Mesenchymal stem cell (in vitro differentiated cells and primary cell): Measurements from ENCODE around the gene HORMAD2.

Experiments
- DNase-seq: peaks from one replicate; pipeline ENCODE4 v3.0.0-alpha.2; 2013
- H2AFZ ChIP-seq: one replicate; pipeline ENCODE4 v1.6.1; 2013; ENCODE audit warnings: low read depth, mild to moderate bottlenecking, control low read depth, inconsistent platforms, low read length, moderate library complexity
- H2AK5ac ChIP-seq: 2 replicates; pipeline ENCODE4 v1.6.1; 2013; ENCODE audit warnings: low read length, moderate library complexity, mild to moderate bottlenecking, inconsistent platforms; ENCODE audit not compliant: severe bottlenecking
- H2BK120ac ChIP-seq: one replicate; pipeline ENCODE4 v1.6.1; 2013; ENCODE audit warnings: low read depth, mild to moderate bottlenecking, inconsistent platforms, low read length, moderate library complexity
- H2BK12ac ChIP-seq, 2 experiments: one replicate each; pipeline ENCODE4 v1.6.1; 2013; ENCODE audit warnings: inconsistent platforms in 2 of 2, low read length in 2 of 2, mild to moderate bottlenecking in 2 of 2, moderate library complexity in 2 of 2, control low read depth in 1 of 2
- H2BK15ac ChIP-seq: one replicate; pipeline ENCODE4 v1.6.1; 2013; ENCODE audit warnings: mild to moderate bottlenecking, low read depth, inconsistent platforms; ENCODE audit not compliant: poor library complexity, severe bottlenecking
- H2BK5ac ChIP-seq: 2 replicates; pipeline ENCODE4 v1.6.1; 2013; ENCODE audit warnings: low read depth, mild to moderate bottlenecking, low read length, control low read depth, inconsistent platforms; ENCODE audit not compliant: poor library complexity, severe bottlenecking
- H3K14ac ChIP-seq, 2 experiments: one replicate each; pipeline ENCODE4 v1.6.1; 2013; ENCODE audit warnings: inconsistent platforms in 2 of 2, low read length in 2 of 2, control low read depth in 1 of 2, mild to moderate bottlenecking in 1 of 2, moderate library complexity in 1 of 2
- H3K18ac ChIP-seq, 2 experiments: one replicate each; pipeline ENCODE4 v1.6.1; 2013; ENCODE audit warnings: inconsistent platforms in 2 of 2, low read length in 2 of 2, control low read depth in 1 of 2, low read depth in 1 of 2, mild to moderate bottlenecking in 1 of 2
- H3K23ac ChIP-seq, 2 experiments: one replicate each; pipeline ENCODE4 v1.6.1; 2013; ENCODE audit warnings: inconsistent platforms in 2 of 2, low read length in 2 of 2, mild to moderate bottlenecking in 2 of 2, moderate library complexity in 2 of 2, control low read depth in 1 of 2
- H3K27ac ChIP-seq: 2 replicates; pipeline ENCODE4 v1.5.1; 2013; ENCODE audit warnings: mild to moderate bottlenecking, moderate library complexity, low read length, control low read depth, inconsistent platforms; ENCODE audit not compliant: poor library complexity, severe bottlenecking
- H3K27me3 ChIP-seq, 2 experiments: 2 replicates each; pipeline versions ENCODE4 v1.6.1 to v1.7.0; 2013; ENCODE audit warnings: low read length in 2 of 2, mild to moderate bottlenecking in 2 of 2, moderate library complexity in 2 of 2, control low read depth in 1 of 2, inconsistent platforms in 1 of 2; ENCODE audit not compliant: control insufficient read depth in 1 of 2, insufficient read depth in 1 of 2
- H3K36me3 ChIP-seq, 2 experiments: 2 replicates each; pipeline versions ENCODE4 v1.6.1 to v1.7.0; 2013; ENCODE audit warnings: low read length in 2 of 2, control low read depth in 1 of 2, inconsistent platforms in 1 of 2, low read depth in 1 of 2, mild to moderate bottlenecking in 1 of 2; ENCODE audit not compliant: insufficient read depth in 2 of 2, control insufficient read depth in 1 of 2
- H3K4ac ChIP-seq, 2 experiments: one replicate each; pipeline ENCODE4 v1.6.1; 2013; ENCODE audit warnings: inconsistent platforms in 2 of 2, low read length in 2 of 2, mild to moderate bottlenecking in 2 of 2, moderate library complexity in 2 of 2, control low read depth in 1 of 2, low read depth in 1 of 2
- H3K4me1 ChIP-seq: 2 replicates; pipeline ENCODE4 v1.6.1; 2013; ENCODE audit warnings: low read depth, low read length, control low read depth; ENCODE audit not compliant: control insufficient read depth, insufficient read depth
- H3K4me2 ChIP-seq: 2 replicates; pipeline ENCODE4 v1.6.1; 2013; ENCODE audit warnings: low read length, mild to moderate bottlenecking, inconsistent platforms; ENCODE audit not compliant: poor library complexity, severe bottlenecking
- H3K4me3 ChIP-seq, 2 experiments: 2 replicates each; pipeline versions ENCODE4 v1.5.1 to v1.7.0; 2013; ENCODE audit warnings: low read length in 2 of 2, mild to moderate bottlenecking in 2 of 2, control low read depth in 1 of 2, low read depth in 1 of 2; ENCODE audit not compliant: insufficient read depth in 1 of 2
- H3K79me1 ChIP-seq: replicated peaks from 2 replicates; pipeline ENCODE4 v1.6.1; 2013; ENCODE audit warnings: mild to moderate bottlenecking, control low read depth, low read length, inconsistent platforms; ENCODE audit not compliant: poor library complexity, severe bottlenecking
- H3K9ac ChIP-seq: 2 replicates; pipeline ENCODE4 v1.7.0; 2013; ENCODE audit warnings: mild to moderate bottlenecking, low read length, moderate library complexity
- H3K9me3 ChIP-seq: 2 replicates; pipeline ENCODE4 v1.7.0; 2013; ENCODE audit warnings: mild to moderate bottlenecking, low read length; ENCODE audit not compliant: control insufficient read depth
- H4K8ac ChIP-seq: one replicate; pipeline ENCODE4 v1.6.1; 2013; ENCODE audit warnings: inconsistent platforms, mild to moderate bottlenecking, low read length, moderate library complexity
- H4K91ac ChIP-seq: one replicate; pipeline ENCODE4 v1.6.1; 2013; ENCODE audit warnings: mild to moderate bottlenecking, low read length, inconsistent platforms
- WGBS: methylation state at CpG from one replicate; pipeline ENCODE4 v1.1.7; 2013; ENCODE audit warnings: mixed read lengths; 5-methylcytosine and 5-hydroxymethylcytosine counted together

The HORMAD2 gene

GRCh38 chr22:30208631-30209603, 128.7 kb downstream of the HORMAD2 start:
- Histone ChIP-seq H3K14ac (peak overlapping the region in 1 of 2 experiments; percentile 35), H3K23ac (peak overlapping the region in 1 of 2 experiments; percentile 6), H3K9ac (peak overlapping the region; percentile 87), H4K8ac (peak overlapping the region; percentile 69), H2AFZ (no peak overlapping the region), H2BK12ac (peak overlapping the region; percentile 62 to 100), H3K27ac (peak overlapping the region; percentile 91), H3K4me3 (no peak overlapping the region), H3K4me1 (peaks cover 53% of the 10 kb centered on the region), H3K79me1 (no peaks in the 10 kb centered on the region), H2AK5ac (peak overlapping the region; percentile 89), H3K18ac (peak overlapping the region; percentile 47 to 88), H2BK120ac (peak overlapping the region; percentile 55), H3K36me3 (no peaks in the 10 kb centered on the region), H3K9me3 (no peaks in the 10 kb centered on the region), H3K27me3 (no peaks in the 10 kb centered on the region), H3K4ac (peak overlapping the region; percentile 73 to 89), H2BK5ac (peak overlapping the region; percentile 75), H3K4me2 (no peak overlapping the region), H4K91ac (peak overlapping the region; percentile 93), H2BK15ac (peak overlapping the region; percentile 8)
- 42% methylated on average over 26 of the region's 26 CpGs for WGBS
- peak; percentile 94 for DNase-seq

- Histone ChIP-seq H2BK120ac (peak overlapping the region; percentile 29), H3K4me2 (no peak overlapping the region), H3K27me3 (peaks cover 0 to under 1% of the 10 kb centered on the region in 2 experiments), H3K79me1 (no peaks in the 10 kb centered on the region), H2BK5ac (peak overlapping the region; percentile 86), H2BK12ac (peak overlapping the region; percentile 95 to 100), H3K18ac (peak overlapping the region in 1 of 2 experiments; percentile 88), H3K23ac (no peak overlapping the region), H3K9ac (peak overlapping the region; percentile 87), H3K4me1 (peaks cover 53% of the 10 kb centered on the region), H2BK15ac (no peak overlapping the region), H4K91ac (peak overlapping the region; percentile 34), H2AFZ (no peak overlapping the region), H3K27ac (peak overlapping the region; percentile 91), H2AK5ac (peak overlapping the region; percentile 89), H3K9me3 (no peaks in the 10 kb centered on the region), H3K4ac (peak overlapping the region in 1 of 2 experiments; percentile 89), H3K4me3 (no peak overlapping the region), H3K36me3 (no peaks in the 10 kb centered on the region), H3K14ac (peak overlapping the region in 1 of 2 experiments; percentile 79), H4K8ac (no peak overlapping the region)
- DNase-seq: no peak
- WGBS: 97% methylated on average over 6 of the region's 6 CpGs
These were observed 129.4 kb downstream of the HORMAD2 start for GRCh38 chr22:30209642-30210041.

GRCh38 chr22:30210235-30210909, 130.1 kb downstream of the HORMAD2 start:
- Histone ChIP-seq H3K79me1 (no peaks in the 10 kb centered on the region), H3K4ac (peak overlapping the region in 1 of 2 experiments; percentile 22), H3K36me3 (no peaks in the 10 kb centered on the region), H3K4me3 (no peak overlapping the region), H2BK5ac (peak overlapping the region; percentile 80), H3K14ac (no peak overlapping the region), H2BK15ac (peak overlapping the region; percentile 53), H2BK120ac (peak overlapping the region; percentile 65), H3K27me3 (peaks cover 0 to 6% of the 10 kb centered on the region in 2 experiments), H3K9ac (peak overlapping the region; percentile 31), H2AFZ (no peak overlapping the region), H3K23ac (no peak overlapping the region), H3K4me1 (peaks cover 53% of the 10 kb centered on the region), H2BK12ac (peak overlapping the region; percentile 51 to 97), H4K8ac (peak overlapping the region; percentile 5), H4K91ac (peak overlapping the region; percentile 40), H3K4me2 (no peak overlapping the region), H3K9me3 (no peaks in the 10 kb centered on the region), H3K27ac (peak overlapping the region; percentile 91), H2AK5ac (peak overlapping the region; percentile 89), H3K18ac (peak overlapping the region; percentile 59 to 89)
- 35% methylated on average over 18 of the region's 19 CpGs for WGBS
- peak; percentile 88 for DNase-seq
